Activated naive CD4-positive, alpha-beta T cell (primary cell): ENCODE data around the gene ZDHHC11.
"Not testable (repeated sequence)": the region's sequence is repeated elsewhere in the genome, so short reads cannot be mapped to it uniquely, and the experiment has no call there.

Experiments used
- DNase-seq, 4 experiments: peaks; one replicate each; lab custom pipeline; 2025; lab: John Stamatoyannopoulos, UW

Gene ZDHHC11

DNA sequence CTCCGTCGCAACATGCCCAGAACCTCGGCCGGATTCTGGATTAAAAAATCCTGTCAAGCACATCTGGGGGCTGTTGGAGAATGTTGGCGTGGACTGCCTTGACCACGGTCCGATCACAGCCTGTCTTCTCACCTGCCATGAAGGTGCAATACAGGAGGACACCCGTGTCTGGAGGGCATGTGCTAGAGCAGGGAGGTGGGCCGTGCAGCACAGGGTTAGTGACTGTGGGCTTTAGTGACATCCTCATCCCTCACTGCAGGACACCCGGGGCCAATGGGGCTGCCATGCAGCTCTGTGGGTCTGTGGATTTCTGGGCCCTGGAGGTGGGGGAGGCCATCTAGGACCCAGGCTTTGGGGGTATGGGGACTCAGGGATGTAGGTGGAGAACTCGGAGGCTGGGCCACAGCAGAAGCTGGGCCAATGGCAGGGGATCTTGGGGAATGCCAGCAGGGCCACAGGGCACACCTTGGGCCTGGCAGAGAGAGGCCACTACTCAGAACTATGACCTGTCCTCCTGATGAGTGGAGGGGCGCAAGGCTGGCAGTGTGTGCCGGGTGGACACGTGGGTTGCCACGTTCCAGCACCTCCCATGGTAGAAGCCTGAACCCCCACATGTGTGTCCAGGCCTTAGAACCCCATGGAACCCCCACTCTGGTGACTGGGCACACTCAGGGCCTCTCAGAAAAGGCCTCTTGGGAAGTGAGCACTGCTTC, 89.6 kb downstream of the ZDHHC11 start:
- no peak for DNase-seq

DNA sequence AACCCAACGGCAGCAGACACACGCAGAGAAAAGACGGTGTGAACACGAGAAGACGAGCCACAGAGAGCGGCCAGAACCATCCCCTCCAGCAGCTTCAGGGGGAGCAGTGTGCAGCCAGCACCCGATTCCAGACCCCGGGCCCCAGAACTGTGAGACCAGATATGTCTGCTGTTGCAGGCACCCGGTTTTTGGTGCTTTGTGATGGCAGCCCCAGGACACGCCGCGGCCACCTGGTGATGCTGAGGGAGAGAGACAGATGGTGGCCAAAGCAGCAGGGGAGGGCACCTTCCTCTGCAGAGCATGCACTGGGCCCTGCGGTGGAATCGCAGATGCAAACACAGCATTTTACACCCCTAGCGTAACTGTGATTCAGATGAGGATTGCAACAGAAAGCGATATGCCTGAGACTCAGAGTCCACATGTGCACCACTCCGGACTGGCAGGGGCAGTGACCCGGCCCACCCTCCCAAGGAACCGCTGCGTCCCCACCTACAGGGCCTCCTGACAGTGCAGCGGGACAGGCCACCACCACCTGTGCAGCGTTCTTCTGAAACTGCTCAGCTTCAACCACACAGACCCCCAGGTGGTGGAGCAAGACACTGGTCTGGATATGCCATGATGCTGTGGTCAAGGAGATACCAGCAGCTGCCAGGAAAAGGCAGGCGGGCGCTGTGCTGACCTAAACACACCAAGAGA, 90.3 kb downstream of the ZDHHC11 start:
- no peak for DNase-seq

DNA sequence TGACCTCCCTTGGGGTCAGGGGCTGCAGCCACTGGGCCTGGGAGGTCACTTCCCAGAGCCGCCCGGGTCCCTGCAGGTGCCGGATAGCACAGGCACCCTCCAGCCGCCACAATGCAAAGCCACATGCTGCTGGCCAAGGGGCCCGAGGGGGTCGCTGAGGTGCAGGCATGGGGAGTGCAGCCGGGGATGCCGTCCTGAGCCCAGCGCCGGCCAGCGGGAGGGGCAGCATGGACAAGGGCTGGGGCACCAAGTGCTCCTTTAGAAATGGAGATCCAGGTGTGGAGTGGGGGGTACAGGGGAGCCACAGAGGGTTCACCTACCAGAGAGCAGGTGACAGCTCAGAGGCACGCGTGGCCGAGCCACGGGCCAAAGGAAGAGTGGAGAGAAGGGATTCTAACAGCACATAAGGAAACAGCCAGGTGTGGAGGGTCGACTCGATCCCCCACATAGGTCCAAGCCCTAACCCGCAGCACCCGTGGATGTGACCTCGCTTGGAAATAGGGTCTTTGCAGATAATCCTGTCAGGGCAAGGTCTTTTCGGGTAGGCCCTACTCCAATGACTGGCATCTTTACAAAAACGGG, 90.9 kb downstream of the ZDHHC11 start:
- DNase-seq = no peak

DNA sequence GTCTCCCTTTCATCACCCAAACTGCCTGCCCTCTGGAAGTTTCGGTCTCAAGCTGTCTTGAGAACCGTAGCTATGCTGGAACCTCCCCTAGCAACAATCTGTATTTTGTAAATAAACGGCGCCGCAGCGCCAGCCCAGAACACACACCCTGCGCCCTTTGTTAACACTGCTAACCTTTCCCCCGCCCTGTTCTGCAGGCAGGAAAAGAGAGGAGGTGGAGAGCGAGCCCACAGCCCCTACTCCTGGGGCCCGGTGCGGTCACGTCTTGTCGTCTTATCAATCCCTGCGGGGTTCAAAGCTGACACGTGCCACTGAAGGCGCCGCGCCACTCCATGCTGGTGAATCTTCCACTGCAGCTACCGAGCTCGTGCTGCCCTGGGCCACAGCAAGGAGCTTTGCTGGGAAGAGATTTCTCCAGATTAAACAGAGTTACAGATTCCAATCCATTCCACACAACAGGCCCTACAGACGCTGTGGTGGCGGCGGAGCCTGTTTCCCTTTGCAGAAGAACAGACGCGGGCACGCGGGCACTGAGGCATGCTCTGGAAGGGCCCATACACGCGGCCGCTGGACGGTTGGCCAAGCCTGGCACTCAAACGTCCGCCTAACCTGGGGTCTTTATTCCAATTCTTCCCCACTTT, 91.6 kb downstream of the ZDHHC11 start:
- DNase-seq = peak in 1 of 4 experiments; percentile 15

DNA sequence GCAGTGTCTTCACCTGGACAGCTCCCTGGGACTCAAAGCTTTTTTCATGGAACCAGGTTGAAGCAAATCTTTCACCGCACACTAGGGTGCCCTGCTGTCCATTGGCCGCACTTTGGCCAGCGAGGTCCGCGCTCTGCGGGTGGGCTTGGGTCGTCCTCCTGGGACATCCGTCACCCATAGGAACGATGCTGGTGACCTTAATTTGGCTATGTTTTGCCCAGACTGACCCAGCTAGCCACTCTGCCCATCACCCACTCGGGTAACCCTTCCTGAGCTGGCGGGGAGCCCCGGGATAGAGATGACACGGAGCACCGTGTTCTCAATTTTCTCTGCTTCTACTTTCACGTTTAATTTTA, 92.1 kb downstream of the ZDHHC11 start:
- no peak for DNase-seq

DNA sequence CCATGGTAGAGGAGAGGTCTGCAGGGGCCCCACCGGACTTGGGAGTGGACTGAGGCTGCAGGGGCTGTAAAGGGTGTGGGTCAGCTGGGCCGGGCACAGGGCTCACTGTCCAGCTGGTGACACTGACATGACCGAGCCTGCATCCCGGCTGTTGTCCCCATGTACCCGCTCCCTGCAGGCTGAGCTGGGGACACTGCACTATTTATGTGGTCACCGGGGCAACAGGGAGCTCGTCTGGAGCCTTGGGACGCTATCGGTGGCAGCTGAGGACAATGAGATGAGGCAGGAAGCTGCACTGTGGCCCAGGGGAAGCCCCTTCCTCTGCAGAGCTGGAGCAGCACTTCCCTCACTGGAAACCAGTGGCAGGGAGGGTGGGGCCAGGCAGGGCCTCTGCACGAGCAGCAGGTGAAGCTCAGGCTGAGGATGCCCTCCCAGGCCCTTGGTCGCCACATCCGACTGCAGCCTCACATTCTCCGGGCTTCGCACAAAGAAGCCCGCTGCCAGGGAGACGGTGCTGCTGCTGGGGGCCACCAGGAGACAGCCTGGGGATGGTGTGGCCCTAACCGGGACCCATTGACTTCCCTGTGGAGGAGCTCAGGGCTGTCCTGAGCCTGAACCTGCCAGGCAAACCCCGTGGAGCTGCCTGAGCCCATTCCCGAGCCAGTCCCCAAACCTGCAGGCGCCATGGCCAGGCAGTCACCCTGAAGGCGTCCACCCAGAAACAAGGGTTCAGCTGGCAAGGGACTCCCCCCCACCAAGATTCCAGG, 92.7 kb downstream of the ZDHHC11 start:
- DNase-seq = no peak

DNA sequence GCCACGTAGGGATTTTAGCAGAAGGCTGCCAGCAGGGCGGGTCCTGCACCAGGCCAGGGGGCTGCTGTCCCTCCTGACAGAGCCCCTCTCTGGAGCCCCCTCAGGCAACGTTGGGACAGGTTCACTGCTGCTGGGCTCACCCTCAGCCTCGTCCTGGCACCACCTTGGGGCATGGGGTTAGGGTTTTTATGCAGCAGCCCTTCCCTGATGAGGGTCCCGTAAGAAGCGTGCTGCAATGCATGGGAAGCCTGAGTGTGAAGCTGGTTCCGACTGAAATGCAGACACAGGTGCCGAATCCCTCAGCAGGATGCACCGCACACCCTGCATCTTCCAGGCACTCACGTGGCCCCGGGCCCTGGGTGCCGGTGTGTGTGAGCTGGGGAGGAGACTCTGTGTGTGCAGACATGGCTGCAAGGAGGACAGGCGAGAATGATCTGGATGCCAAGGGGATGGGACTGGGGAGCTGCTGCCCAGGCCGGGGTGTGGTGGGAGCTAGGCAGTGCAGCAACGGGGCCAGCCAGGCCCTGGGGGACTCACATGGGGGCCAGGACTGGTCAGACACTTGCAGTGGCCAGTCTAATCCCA, 93.3 kb downstream of the ZDHHC11 start:
- DNase-seq = no peak

DNA sequence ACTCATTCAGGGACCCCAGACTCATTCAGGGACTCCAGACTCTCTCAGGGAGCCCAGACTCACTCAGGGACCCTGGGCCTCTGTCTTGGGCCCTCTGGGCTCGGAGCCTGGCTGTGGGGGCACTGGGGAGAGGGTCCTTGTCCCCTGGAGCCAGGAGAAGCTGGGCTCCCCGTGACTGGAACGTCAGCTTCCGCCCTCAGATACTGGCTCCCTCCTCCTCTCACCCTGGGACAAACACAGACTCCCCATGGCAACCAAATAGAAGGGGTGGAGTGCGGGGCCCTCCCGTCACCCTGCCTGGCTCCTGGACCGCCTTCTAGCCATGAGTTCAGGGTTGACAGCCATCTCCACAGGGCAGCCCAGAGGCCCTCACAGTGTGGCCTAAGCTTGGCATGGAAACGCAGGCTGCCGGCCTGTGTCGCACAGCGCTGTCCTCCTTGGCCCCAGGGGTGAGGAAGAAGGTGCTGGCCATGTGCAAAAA, 93.9 kb downstream of the ZDHHC11 start:
- no peak for DNase-seq

DNA sequence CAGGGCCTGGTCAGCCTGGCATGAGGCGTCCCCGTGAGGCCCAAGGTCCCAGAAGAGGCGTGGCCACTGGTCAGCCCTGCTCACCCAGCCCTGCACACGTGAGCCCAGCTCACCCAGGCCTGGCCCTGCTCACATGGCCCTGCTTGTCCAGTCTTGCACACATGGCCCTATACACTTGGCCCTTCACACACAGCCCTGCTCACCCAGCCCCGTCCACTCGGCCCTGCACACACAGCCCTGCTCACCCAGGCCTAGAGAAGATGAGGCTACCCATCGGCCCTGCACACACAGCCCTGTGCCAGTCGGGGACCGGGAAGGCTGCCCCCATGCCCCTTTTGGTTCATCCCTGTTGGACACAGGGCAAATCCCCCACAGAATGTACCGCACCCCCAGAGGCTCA, 94.6 kb downstream of the ZDHHC11 start:
- no peak for DNase-seq

DNA sequence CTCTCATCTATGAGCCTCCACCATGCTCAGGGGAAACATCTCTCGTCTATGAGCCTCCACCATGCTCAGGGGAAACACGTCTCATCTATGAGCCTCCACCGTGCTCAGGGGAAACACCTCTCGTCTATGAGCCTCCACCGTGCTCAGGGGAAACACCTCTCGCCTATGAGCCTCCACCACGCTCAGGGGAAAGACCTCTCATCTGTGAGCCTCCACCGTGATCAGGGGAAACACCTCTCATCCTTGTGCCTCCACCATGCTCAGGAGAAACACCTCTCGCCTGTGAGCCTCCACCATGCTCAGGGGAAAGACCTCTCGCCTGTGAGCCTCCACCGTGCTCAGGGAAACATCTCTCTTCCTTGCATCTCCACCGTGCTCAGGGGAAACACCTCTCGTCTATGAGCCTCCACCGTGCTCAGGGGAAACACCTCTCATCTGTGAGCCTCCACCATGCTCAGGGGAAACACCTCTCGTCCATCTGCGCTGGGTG, 96.6 kb downstream of the ZDHHC11 start:
- DNase-seq = not testable (repeated sequence)

DNA sequence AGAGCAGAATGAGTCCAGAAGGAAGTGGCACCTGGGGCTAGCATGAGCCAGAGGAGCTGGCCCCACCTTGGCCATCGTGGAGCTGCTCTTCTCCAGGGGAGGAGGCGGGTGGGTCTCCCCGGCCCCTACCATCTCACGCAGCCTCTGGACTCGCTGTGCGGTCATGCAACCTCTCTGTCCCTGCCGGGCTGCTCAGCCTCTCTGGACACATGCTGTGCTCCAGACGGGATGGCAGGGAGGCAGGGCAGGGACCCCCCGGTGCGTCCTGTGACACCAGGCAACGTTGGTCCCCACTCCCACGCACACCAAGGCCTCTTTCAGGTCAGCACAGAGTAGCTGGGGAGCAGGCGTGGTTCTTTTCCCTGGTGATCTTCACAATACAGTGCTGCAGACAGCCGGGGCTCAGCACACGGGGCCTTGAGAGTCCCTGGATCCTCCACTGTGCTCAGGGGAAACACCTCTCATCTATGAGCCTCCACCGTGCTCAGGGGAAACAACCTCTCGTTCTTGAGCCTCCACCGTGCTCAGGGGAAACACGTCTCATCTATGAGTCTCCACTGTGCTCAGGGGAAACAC, 97.1 kb downstream of the ZDHHC11 start:
- not testable (repeated sequence) for DNase-seq

DNA sequence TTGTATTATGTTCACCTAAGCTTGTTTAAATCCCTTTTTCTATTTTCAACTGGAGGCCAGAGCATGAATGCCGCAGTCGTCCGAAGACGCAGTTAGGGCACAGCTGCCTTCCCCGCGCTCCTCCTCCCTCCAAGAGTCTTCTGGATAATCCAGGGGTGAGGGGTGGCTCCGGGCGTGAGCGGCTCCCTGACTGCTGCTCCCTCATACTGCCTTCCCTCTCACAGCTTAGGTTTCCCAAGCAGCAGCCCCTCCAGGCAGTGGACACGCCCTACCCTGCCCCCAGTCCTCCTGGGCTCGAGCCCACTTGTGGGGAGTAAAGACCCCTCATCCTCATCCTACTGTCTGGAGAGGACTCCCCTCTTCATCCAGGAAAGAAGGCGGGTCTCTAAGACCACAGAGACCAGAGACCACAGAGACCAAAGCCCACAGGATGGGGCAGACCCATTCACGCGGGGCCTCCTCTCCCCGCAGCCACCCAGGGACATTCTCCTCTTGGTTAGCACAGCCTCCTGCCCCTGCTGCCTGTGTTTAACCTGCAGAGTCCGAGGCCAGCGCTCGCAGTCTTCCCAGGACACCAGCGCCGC, 98.2 kb downstream of the ZDHHC11 start:
- not testable (repeated sequence) for DNase-seq

DNA sequence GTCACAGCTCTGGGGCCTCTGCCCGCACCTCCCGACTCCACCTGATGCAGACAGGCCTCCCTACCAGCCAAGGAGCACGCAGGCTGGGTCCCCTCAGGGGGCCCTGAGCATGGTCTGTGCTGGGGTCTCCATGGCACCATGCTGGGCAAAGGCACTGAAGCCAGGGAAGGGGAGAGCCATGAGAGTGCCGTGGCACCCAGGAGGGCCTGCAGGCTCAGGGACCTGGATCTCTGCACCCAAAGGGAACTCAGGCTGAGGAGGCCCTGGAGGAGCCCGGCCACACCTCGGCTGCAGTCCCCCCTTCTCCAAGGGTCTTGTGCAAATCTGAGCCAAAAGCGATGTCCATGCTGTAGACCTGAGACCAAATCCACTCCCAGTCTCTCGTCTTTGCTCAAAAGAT, 98.8 kb downstream of the ZDHHC11 start:
- not testable (repeated sequence) for DNase-seq

DNA sequence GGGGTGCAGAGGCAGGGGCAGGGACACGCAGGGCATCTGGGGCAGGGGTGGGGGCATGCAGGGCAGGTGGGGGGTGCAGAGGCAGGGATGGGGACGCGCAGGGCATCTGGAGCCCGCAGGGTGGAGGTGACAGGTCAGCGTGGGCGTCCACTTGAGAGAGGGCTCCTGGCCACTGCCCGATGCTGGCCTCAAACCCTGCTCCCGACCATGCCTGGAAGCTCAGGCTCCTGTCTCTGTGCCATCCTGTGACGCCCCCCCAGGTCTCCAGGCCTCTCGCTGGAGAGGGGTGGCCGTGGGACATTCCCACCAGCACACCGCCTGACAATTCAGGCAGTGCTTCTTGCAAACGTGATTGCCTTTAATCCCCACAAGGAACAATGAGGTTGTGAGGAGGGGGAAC, 99.3 kb downstream of the ZDHHC11 start:
- no peak for DNase-seq

DNA sequence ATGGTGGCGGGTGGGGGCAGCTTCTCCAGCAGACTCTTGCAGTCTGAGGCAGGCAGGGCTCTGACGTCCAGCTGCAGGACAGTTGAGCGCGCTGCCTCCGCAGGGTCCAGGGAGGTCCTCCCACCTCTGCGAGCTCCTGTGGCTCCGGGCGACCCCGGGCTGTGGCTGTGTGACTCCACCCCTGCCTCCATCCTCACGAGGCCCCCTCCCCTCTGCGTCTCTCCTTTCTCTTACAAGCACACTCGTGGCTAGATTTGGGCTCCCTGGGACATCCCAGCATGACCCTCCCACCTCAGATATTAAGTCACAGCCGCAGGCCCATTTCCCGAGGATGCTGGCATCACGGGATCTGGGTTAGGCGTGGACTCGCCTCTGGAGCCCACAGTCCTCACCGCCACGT, 100.6 kb downstream of the ZDHHC11 start:
- not testable (repeated sequence) for DNase-seq

DNA sequence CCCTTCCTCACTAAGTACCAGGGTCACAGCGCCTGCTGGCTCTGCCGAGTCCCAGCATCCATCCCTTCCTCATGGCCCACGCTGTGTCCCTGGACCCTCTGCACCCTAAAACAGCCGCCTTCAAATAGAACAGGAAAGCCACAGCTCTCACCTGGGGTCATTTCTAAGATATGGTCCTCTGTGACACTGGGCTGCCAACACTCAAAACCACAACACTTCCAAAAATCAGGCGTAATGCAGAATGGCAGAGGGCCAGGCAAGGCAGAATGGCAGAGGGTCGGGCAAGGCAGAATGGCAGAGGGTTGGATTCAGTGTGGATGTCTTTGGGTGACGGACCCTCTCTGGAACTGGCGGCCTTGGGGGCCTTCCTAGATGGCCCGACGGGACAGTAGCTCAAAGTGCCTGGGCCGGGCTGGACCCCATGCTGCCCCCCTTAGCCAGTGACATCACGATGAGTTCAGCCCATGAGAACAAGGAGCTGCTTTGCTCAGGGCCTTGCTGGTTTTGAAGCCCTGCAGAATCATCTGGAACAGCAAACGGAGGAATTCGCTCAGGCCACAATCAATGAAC, 101.6 kb downstream of the ZDHHC11 start:
- no peak for DNase-seq

DNA sequence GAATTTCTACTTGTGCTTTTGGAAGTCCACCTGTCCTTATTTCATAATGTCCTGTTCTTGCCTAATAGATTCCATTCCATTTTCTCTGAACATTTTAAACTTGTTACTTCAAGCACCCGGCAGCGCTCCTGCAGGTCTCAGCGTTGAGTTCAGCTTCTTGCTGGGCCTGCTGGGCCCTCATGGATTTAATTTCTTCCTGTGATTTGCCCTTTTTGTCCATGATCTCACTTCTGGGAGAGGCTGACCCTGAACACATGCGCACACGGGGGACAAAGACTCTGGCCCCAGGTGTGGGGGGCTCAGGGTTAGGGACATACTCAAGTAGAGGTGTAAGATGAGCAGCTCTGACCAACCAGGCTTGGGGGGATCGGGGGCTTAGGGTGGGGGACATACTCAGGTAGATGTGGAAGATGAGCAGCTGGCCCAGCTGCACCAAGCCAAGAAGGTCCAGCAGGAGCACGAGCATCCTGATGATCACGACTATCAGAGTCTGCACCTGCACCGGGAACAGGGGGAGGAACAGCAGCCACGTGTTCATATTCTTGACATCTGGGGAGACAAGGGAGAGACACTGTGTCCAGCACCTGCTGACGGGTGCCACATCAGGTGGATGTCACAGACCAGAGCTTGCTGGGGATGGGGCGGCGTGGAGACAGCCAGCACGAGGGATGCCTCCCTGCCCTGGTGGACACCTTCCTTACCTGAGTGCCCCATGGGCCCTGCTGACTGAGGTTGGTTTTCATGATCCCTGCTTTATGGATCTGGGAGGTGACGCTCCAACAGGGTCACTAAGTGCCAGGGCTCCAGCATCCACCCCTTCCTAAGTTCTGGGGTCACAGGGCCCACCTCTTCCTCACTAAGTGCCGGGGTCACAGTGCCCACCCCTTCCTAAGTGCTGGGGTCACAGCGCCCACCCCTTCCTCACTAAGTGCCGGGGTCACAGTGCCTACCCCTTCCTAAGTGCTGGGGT, 102.5 kb downstream of the ZDHHC11 start:
- not testable (repeated sequence) for DNase-seq

DNA sequence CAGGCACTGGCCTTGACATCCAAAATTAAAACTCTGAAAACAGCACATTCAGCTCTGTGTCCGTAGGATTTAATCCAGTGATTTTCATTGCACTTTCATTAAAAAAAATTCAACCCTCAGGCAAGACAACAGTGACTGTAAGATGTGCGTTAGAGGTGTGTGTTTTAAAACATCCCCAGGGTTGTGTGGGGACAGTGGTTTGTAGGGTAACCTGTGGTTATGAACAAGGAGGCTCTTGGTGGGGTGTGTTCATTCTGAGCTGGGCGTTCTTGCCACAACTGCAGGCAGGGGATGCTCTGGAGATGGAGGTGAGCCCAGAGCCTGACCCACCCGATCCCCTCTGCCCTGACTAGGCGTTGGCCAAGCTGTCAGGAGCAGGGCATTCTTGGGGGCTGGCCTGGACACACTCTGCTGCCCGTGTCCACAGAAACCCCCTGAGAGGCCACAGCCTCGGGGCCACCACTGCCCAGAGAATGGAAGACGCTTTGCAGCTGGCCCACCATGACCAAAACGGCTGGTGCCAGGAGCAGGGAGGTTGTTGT, 103.4 kb downstream of the ZDHHC11 start:
- not testable (repeated sequence) for DNase-seq

DNA sequence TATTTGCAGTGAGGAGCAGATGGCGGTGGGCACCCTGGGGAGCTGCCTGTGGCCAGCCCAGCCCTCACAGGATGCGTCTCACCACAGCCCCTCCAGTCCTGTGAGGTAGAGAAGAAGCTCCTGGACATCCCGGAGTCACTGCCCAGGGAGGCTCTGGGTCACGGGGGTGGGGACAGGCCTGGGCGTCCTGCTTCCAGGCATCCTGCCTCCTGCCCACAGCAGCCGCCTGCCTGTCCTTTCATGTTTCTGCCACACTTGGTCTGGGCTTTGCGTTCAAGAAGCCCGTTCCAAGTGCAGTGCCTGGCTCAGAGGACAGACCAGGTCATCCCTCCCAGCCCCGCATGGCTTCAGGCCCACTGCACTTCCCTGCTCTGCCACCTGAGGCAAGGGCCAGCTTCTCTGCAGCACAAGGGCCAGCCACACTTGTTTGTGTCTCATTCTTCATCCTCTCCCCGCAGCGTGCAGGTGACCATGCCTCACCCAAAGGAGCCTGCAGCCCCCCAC, 104.5 kb downstream of the ZDHHC11 start:
- DNase-seq = no peak
